Liver (tissue), 9 donors: ENCODE data around the gene SYT13. TPM values are rescaled to one million over a fixed set of nuclear protein-coding genes. Genes with fewer than 3 reads are reported as not detected.

Source experiments
- DNase-seq: peaks from one replicate; pipeline ENCODE4 v3.0.0-alpha.2; 2017; ENCODE audit warnings: low spot score
- H3K27ac ChIP-seq, 2 donors: one replicate each; pipeline ENCODE4 v1.7.0; 2013; ENCODE audit warnings: inconsistent platforms in 2 of 2, low read length in 2 of 2, control low read depth in 1 of 2, low read depth in 1 of 2, mild to moderate bottlenecking in 1 of 2
- H3K27me3 ChIP-seq, 4 donors: one replicate each; pipeline versions ENCODE4 v1.6.1 to v1.7.0; 2013; ENCODE audit warnings: low read length in 3 of 4, inconsistent platforms in 1 of 4, mild to moderate bottlenecking in 1 of 4, moderate library complexity in 1 of 4; ENCODE audit not compliant: control insufficient read depth in 4 of 4, insufficient read depth in 4 of 4
- H3K36me3 ChIP-seq, 4 donors: one replicate each; pipeline versions ENCODE4 v1.6.1 to v1.7.0; 2013; ENCODE audit warnings: low read length in 3 of 4, mild to moderate bottlenecking in 3 of 4, low read depth in 1 of 4, moderate library complexity in 1 of 4; ENCODE audit not compliant: control insufficient read depth in 4 of 4, insufficient read depth in 3 of 4
- H3K4me1 ChIP-seq, 4 donors: one replicate each; pipeline versions ENCODE4 v1.6.1 to v1.7.0; 2013; ENCODE audit warnings: low read length in 3 of 4, mild to moderate bottlenecking in 3 of 4, moderate library complexity in 1 of 4; ENCODE audit not compliant: control insufficient read depth in 4 of 4, insufficient read depth in 4 of 4
- H3K4me3 ChIP-seq, 3 donors: one replicate each; pipeline versions ENCODE4 v1.6.1 to v1.7.0; 2013; ENCODE audit warnings: low read length in 3 of 3, control low read depth in 1 of 3, low read depth in 1 of 3, mild to moderate bottlenecking in 1 of 3
- H3K9ac ChIP-seq, 2 donors: one replicate each; pipeline ENCODE4 v1.7.0; 2013; ENCODE audit warnings: low read length in 2 of 2, mild to moderate bottlenecking in 2 of 2, moderate library complexity in 2 of 2, control low read depth in 1 of 2, low read depth in 1 of 2
- H3K9me3 ChIP-seq, 4 donors: one replicate each; pipeline versions ENCODE4 v1.6.1 to v1.7.0; 2013; ENCODE audit warnings: low read length in 3 of 4; ENCODE audit not compliant: control insufficient read depth in 4 of 4
- CTCF ChIP-seq: fragments of 150-350 bp; IDR thresholded peaks from 2 replicates; pipeline ENCODE4 v1.5.1; 2017; ENCODE audit warnings: improper control_type of control experiment, low read depth, low read length; ENCODE audit not compliant: missing input control
- EGR1 ChIP-seq, 2 donors: IDR thresholded peaks; 2 replicates each; pipeline ENCODE4 v1.6.1; 2016 to 2018; ENCODE audit warnings: antibody characterized with exemption in 2 of 2, low read depth in 2 of 2
- FOXA1 ChIP-seq: IDR thresholded peaks from 2 replicates; pipeline ENCODE4 v1.6.1; 2016; ENCODE audit warnings: antibody characterized with exemption
- FOXA2 ChIP-seq: IDR thresholded peaks from 2 replicates; pipeline ENCODE4 v1.6.1; 2016; ENCODE audit warnings: antibody characterized with exemption
- GABPA ChIP-seq, 2 donors: IDR thresholded peaks in 1 of 2; conservative IDR thresholded peaks in 1 of 2; 2 replicates each; pipeline ENCODE4 v1.6.1; 2016; ENCODE audit warnings: antibody characterized with exemption in 2 of 2, mild to moderate bottlenecking in 1 of 2, moderate library complexity in 1 of 2
- HNF4A ChIP-seq, 2 donors: conservative IDR thresholded peaks; 2 replicates each; pipeline ENCODE4 v1.6.1; 2016; ENCODE audit warnings: antibody characterized with exemption in 2 of 2, mild to moderate bottlenecking in 2 of 2
- HNF4G ChIP-seq: IDR thresholded peaks from 2 replicates; pipeline ENCODE4 v1.6.1; 2016; ENCODE audit warnings: antibody characterized with exemption
- JUND ChIP-seq, 2 donors: IDR thresholded peaks; 2 replicates each; pipeline ENCODE4 v1.6.1; 2016; ENCODE audit warnings: antibody characterized with exemption in 2 of 2
- MAX ChIP-seq: IDR thresholded peaks from 2 replicates; pipeline ENCODE4 v1.6.1; 2016; ENCODE audit warnings: antibody characterized with exemption
- NR2F2 ChIP-seq: IDR thresholded peaks from 2 replicates; pipeline ENCODE4 v1.6.1; 2016; ENCODE audit warnings: antibody characterized with exemption
- RAD21 ChIP-seq, 2 donors: IDR thresholded peaks; 2 replicates each; pipeline ENCODE4 v1.6.1; 2016; ENCODE audit warnings: antibody characterized with exemption in 2 of 2, mild to moderate bottlenecking in 2 of 2
- REST ChIP-seq: IDR thresholded peaks from 2 replicates; pipeline ENCODE4 v1.6.1; 2016; ENCODE audit warnings: antibody characterized with exemption, mild to moderate bottlenecking
- RXRA ChIP-seq, 2 donors: IDR thresholded peaks; 2 replicates each; pipeline ENCODE4 v1.6.1; 2017 to 2018; ENCODE audit warnings: antibody characterized with exemption in 2 of 2, mild to moderate bottlenecking in 1 of 2
- SP1 ChIP-seq: IDR thresholded peaks from 2 replicates; pipeline ENCODE4 v1.6.1; 2018; ENCODE audit warnings: antibody characterized with exemption, mild to moderate bottlenecking
- TAF1 ChIP-seq: conservative IDR thresholded peaks from 2 replicates; pipeline ENCODE4 v1.6.1; 2016; ENCODE audit warnings: antibody characterized with exemption, mild to moderate bottlenecking
- YY1 ChIP-seq: IDR thresholded peaks from 2 replicates; pipeline ENCODE4 v1.6.1; 2016; ENCODE audit warnings: antibody characterized with exemption, mild to moderate bottlenecking
- ZBTB33 ChIP-seq: IDR thresholded peaks from 2 replicates; pipeline ENCODE4 v1.6.1; 2016; ENCODE audit warnings: antibody characterized with exemption
- WGBS: extraction: QIAGEN DNeasy Blood & Tissue Kit; methylation state at CpG from one replicate; pipeline ENCODE4 v1.1.7; 2013; 5-methylcytosine and 5-hydroxymethylcytosine counted together
- polyA plus RNA-seq, 2 donors: library from polyadenylated mRNA; stranded (reverse) in 1 of 2; unstranded in 1 of 2; fragments of 200-250 nt in 1 of 2; fragments of >200 nt in 1 of 2; fragmentation: Nextera tagmentation in 1 of 2; extraction: Ambion mirVana in 1 of 2; gene quantifications; one replicate each; pipeline versions ENCODE4 v1.2.1 to v1.2.3, GENCODE V29; 2013 to 2015
- total RNA-seq, 2 donors: library from RNA; depleted of rRNA; stranded (reverse); fragments of >200 nt; gene quantifications; one replicate each; pipeline ENCODE4 v1.2.3, GENCODE V29; 2014
- TF ChIP-seq, protein P1 (sequence below): IDR thresholded peaks from 2 replicates; pipeline ENCODE4 v1.6.1; 2016; ENCODE audit warnings: antibody characterized with exemption
- donor health status: healthy.
- donor health status: healthy.
- donor health status: healthy.
- donor health status: healthy.
- donor health status: healthy.

The SYT13 gene
- total and polyA plus RNA-seq, 4 donors, result 0.05 to 0.33 (median 0.14) TPM

DNA sequence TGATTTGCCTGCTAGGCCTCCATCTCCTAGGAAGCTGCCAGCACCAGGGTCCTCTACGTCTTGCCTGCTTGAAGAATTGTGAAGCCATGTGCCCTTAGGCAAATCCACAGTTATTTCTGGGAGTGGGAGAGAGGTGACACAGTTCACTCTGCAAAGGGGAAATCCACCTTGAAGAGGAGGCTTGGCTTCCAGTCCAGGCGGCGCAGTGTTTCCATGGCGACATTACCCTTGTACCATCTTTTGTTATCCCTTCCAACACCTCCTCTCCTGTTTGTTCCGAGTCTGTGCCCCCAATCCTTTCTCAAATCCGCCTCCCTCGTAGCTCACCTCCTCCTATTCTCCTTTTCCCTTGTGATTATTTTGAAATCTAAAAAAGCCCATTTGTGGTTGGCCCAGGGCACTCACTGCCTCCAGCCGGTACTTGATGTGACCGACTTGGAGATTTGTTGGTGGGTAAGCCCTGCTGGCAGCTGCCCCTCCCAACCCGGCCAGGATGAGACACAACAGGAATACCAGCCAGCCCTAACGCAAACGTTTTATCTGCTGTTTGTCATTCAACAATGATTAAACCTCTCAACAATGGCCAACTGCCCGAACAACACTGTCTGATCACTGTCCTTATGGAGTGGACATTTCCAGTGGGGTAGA is 18.4 kb downstream of the SYT13 start:
- TF ChIP-seq ZBTB33 (no peak), TAF1 (no peak), CTCF (no peak), FOXA2 (no peak), SP1 (no peak), GABPA (IDR thresholded peaks at IDR 0.05 in 1 of 2, conservative IDR thresholded peaks at IDR 0.05 in 1 of 2) (no peak), YY1 (no peak), RXRA (IDR thresholded peaks at IDR 0.05) (no peak), HNF4G (no peak), RAD21 (IDR thresholded peaks at IDR 0.05) (no peak), JUND (IDR thresholded peaks at IDR 0.05) (no peak), NR2F2 (no peak), EGR1 (IDR thresholded peaks at IDR 0.05; ENCODE audit: low read depth in 2 of 2) (no peak), REST (no peak), FOXA1 (no peak), MAX (no peak), HNF4A (conservative IDR thresholded peaks at IDR 0.05) (no peak)
- TF ChIP-seq, protein P1, sequence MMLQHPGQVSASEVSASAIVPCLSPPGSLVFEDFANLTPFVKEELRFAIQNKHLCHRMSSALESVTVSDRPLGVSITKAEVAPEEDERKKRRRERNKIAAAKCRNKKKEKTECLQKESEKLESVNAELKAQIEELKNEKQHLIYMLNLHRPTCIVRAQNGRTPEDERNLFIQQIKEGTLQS, result no peak
- Histone ChIP-seq H3K27ac (no peak overlapping the region), H3K9me3 (no peaks in the 10 kb centered on the region), H3K9ac (no peak overlapping the region), H3K36me3 (no peaks in the 10 kb centered on the region), H3K27me3 (peaks cover 0 to 13% (median 0%) of the 10 kb centered on the region in 4 donors), H3K4me3 (no peak overlapping the region), H3K4me1 (no peaks in the 10 kb centered on the region)
- WGBS, result 53% methylated on average over 13 of the region's 13 CpGs
- DNase-seq, result no peak
